K562 (cell line): Measurements from ENCODE around the gene UPK3A. TPM values are rescaled to one million over a fixed set of nuclear protein-coding genes. Genes with fewer than 3 reads are reported as not detected.

ENCODE experiments used
- CTCF ChIP-seq, 3 experiments: IDR thresholded peaks in 2 of 3; conservative IDR thresholded peaks in 1 of 3; 2 replicates each; pipeline ENCODE4 v1.5.1; 2011 to 2012; ENCODE audit warnings: low read length in 3 of 3, mild to moderate bottlenecking in 3 of 3, control low read depth in 2 of 3, improper control_type of control experiment in 1 of 3, inconsistent platforms in 1 of 3, low read depth in 1 of 3, mixed read lengths in 1 of 3, moderate library complexity in 1 of 3; ENCODE audit not compliant: insufficient read depth in 2 of 3
- EGR1 ChIP-seq: fragments of 450-650 bp; conservative IDR thresholded peaks from 2 replicates; pipeline ENCODE4 v1.6.1; 2017; ENCODE audit warnings: mild to moderate bottlenecking
- HMBOX1 ChIP-seq: sonication (generic); IDR thresholded peaks from 2 replicates; pipeline ENCODE4 v1.6.1; 2016
- L3MBTL2 ChIP-seq: fragments of 450-650 bp; IDR thresholded peaks from 2 replicates; pipeline ENCODE4 v1.6.1; 2016; ENCODE audit warnings: mild to moderate bottlenecking, moderate library complexity
- MAZ ChIP-seq, 2 experiments: fragments of 450-650 bp in 1 of 2; sonication (generic) in 1 of 2; formaldehyde crosslinking; IDR thresholded peaks in 1 of 2; conservative IDR thresholded peaks in 1 of 2; 2 replicates each; pipeline versions ENCODE4 v1.4.0 to v1.5.0; 2020; ENCODE audit warnings: mild to moderate bottlenecking in 1 of 2, missing genetic modification reagents in 1 of 2
- MYC ChIP-seq, 2 experiments: fragments of 250-450 bp in 1 of 2; sonication (Bioruptor Pico) in 1 of 2; IDR thresholded peaks; 2 replicates each; pipeline versions ENCODE4 v1.5.1 to v1.6.1; 2012 to 2021; ENCODE audit warnings: low read depth in 2 of 2, borderline replicate concordance in 1 of 2, improper control_type of control experiment in 1 of 2, low read length in 1 of 2, mild to moderate bottlenecking in 1 of 2, moderate library complexity in 1 of 2
- PHF8 ChIP-seq: fragments of 200-600 bp; sonication (generic); IDR thresholded peaks from 2 replicates; pipeline ENCODE4 v1.6.1; 2012; ENCODE audit warnings: mixed run types, mild to moderate bottlenecking, inconsistent platforms, low read length, moderate library complexity, borderline replicate concordance
- RB1 ChIP-seq: fragments of 450-650 bp; IDR thresholded peaks from 2 replicates; pipeline ENCODE4 v1.6.1; 2017; ENCODE audit warnings: low read depth, mild to moderate bottlenecking
- RBM25 ChIP-seq: fragments of 200-400 bp; formaldehyde crosslinking; IDR thresholded peaks from 2 replicates; pipeline ENCODE4 v1.6.1; 2018; ENCODE audit warnings: low read length, low read depth, moderate library complexity; ENCODE audit not compliant: severe bottlenecking
- REST ChIP-seq, 2 experiments: fragments of 450-650 bp; formaldehyde crosslinking in 1 of 2; IDR thresholded peaks; 2 replicates each; pipeline versions ENCODE4 v1.4.0 to v1.6.1; 2014 to 2020; ENCODE audit warnings: mild to moderate bottlenecking in 2 of 2, borderline replicate concordance in 1 of 2, low read depth in 1 of 2
- STAG1 ChIP-seq: sonication (generic); formaldehyde crosslinking; IDR thresholded peaks from 2 replicates; pipeline ENCODE4 v1.5.0; 2020; ENCODE audit warnings: missing genetic modification reagents, borderline replicate concordance
- ZBTB7A ChIP-seq: IDR thresholded peaks from 2 replicates; pipeline ENCODE4 v1.6.1; 2011; ENCODE audit warnings: low read depth, mild to moderate bottlenecking, low read length, moderate library complexity, borderline replicate concordance; ENCODE audit not compliant: control insufficient read depth
- ZNF717 ChIP-seq: fragments of 250-450 bp; sonication (Bioruptor Pico); IDR thresholded peaks from 2 replicates; pipeline ENCODE4 v1.5.0; 2021
- polyA plus RNA-seq, 8 experiments: library from polyadenylated mRNA; depleted of rRNA in 4 of 8; stranded (reverse) in 5 of 8; unstranded in 3 of 8; fragments of >200 nt; fragmentation: Nextera tagmentation in 2 of 8; fragmentation: Illumina TruSeq in 1 of 8; extraction: Ambion mirVana in 2 of 8; extraction: Trizol in 1 of 8; gene quantifications; 2 replicates each; pipeline versions ENCODE4 v1.2.1 to v1.2.3, GENCODE V29; 2011 to 2014; ENCODE audit warnings: inconsistent platforms in 1 of 8, missing spikeins in 1 of 8
- total RNA-seq, 7 experiments: library from RNA; depleted of rRNA in 6 of 7; stranded (reverse); fragments of >200 nt in 6 of 7; fragmentation: Illumina TruSeq in 2 of 7; extraction: Trizol in 2 of 7; gene quantifications; 2 replicates each; pipeline versions ENCODE4 v1.2.1 to v1.2.3, GENCODE V29; 2011 to 2021; ENCODE audit warnings: low replicate concordance in 1 of 7

UPK3A gene
- total and polyA plus RNA-seq, 9 of the 15 experiments (the other 6 are each of a cell fraction or from before 2014, with no cell fraction given), result not detected

- peak; percentile 62; the same call in 1 of the 2 replicates for TF ChIP-seq STAG1
- TF ChIP-seq RBM25, result peak; percentile 8
- TF ChIP-seq PHF8, result peak; percentile 18; the same call in 1 of the 2 replicates
- TF ChIP-seq L3MBTL2, result 0 out of 2 replicates have a peak, but pooled peaks have one; percentile 56
- TF ChIP-seq ZBTB7A, result peak; percentile 61
- no peak for TF ChIP-seq HMBOX1
- TF ChIP-seq ZNF717 (CRISPR knock-in tag), result no peak
- TF ChIP-seq REST (IDR thresholded peaks at IDR 0.05; ENCODE audit: borderline replicate concordance), result peak; percentile 53; the same call in 1 of the 2 replicates
- no peak for TF ChIP-seq REST (CRISPR knock-in tag; IDR thresholded peaks at IDR 0.05; ENCODE audit: low read depth)
- TF ChIP-seq EGR1, result peak; percentile 62
- TF ChIP-seq MYC (IDR thresholded peaks at IDR 0.05; ENCODE audit: low read depth, low read length), result peak; percentile 65
- TF ChIP-seq MYC (CRISPR knock-in tag; IDR thresholded peaks at IDR 0.05; ENCODE audit: borderline replicate concordance, low read depth), result no peak
- TF ChIP-seq RB1, result peak; percentile 50; the same call in 1 of the 2 replicates
- peak; percentile 64 to 88 (median 75) for TF ChIP-seq CTCF (IDR thresholded peaks at IDR 0.05 in 2 of 3, conservative IDR thresholded peaks at IDR 0.05 in 1 of 3; ENCODE audit: insufficient read depth in 2 of 3, low read depth in 1 of 3, low read length in 3 of 3)
- peak; percentile 64 to 83; a peak in 3 of 4 replicates for TF ChIP-seq MAZ (CRISPR knock-in tag; conservative IDR thresholded peaks at IDR 0.05 in 1 of 2, IDR thresholded peaks at IDR 0.05 in 1 of 2)
These were observed 15.5 kb upstream of the UPK3A start (continued) for GRCh38 chr22:45268958-45269844.
